Transverse colon (tissue), 3 donors: ENCODE measurements around the gene ZNF709.

Experiments used
- POLR2A ChIP-seq: fragments of 450-650 bp; IDR thresholded peaks from one replicate; pipeline ENCODE4 v1.6.1; 2016; ENCODE audit warnings: antibody characterized with exemption, mild to moderate bottlenecking, moderate library complexity
- TF ChIP-seq, protein P1 (sequence below), 5 experiments: fragments of 200-600 bp in 3 of 5; fragments of 450-650 bp in 2 of 5; sonication (generic) in 3 of 5; IDR thresholded peaks; 1 replicate in 2 of 5; 2 replicates in 3 of 5; pipeline ENCODE4 v1.5.1; 2016 to 2017; ENCODE audit warnings: antibody characterized with exemption in 5 of 5, inconsistent platforms in 3 of 5, mild to moderate bottlenecking in 2 of 5, moderate library complexity in 1 of 5

DNA sequence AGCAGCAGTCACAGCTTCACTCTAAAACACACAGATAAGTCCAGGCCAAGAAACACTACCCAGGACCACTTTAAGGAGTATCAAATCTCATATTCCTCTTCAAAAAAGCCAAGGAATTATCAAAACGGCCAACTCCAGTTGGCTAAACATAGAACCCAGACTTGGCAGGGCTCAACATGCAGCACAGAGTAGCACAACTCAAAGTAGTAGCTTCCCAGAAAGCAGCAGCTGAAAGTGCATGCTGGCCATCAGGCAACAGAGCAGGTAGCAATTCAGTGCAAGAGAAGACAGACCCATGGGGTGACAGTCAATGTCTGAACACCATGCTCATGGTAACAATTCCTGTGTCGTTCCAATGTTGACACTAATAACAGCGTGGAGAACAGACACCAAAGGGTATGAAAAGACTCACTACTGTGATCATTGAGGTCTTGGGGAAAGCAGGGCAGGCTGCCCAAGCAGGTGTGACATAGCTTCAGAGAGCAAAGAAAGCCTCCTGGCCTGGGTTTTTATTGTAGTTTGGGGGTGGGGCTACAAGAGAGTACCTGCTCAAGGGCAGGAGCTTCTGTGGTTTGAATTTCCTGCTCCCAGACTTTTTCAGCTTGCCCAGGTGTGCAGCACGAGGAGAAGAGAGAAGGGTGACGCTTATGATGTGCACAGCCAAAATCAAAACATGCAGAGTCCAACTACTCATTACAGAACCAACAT is 6.2 kb downstream of the ZNF709 start:
- TF ChIP-seq, protein P1, sequence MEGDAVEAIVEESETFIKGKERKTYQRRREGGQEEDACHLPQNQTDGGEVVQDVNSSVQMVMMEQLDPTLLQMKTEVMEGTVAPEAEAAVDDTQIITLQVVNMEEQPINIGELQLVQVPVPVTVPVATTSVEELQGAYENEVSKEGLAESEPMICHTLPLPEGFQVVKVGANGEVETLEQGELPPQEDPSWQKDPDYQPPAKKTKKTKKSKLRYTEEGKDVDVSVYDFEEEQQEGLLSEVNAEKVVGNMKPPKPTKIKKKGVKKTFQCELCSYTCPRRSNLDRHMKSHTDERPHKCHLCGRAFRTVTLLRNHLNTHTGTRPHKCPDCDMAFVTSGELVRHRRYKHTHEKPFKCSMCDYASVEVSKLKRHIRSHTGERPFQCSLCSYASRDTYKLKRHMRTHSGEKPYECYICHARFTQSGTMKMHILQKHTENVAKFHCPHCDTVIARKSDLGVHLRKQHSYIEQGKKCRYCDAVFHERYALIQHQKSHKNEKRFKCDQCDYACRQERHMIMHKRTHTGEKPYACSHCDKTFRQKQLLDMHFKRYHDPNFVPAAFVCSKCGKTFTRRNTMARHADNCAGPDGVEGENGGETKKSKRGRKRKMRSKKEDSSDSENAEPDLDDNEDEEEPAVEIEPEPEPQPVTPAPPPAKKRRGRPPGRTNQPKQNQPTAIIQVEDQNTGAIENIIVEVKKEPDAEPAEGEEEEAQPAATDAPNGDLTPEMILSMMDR (IDR thresholded peaks at IDR 0.05): no peak
- TF ChIP-seq POLR2A: no peak
